Astrocyte (in vitro differentiated cells and primary cell): ENCODE results near the gene ZFYVE1. TPM values are rescaled to one million over a fixed set of nuclear protein-coding genes. Genes with fewer than 3 reads are reported as not detected.

ENCODE experiments used
- DNase-seq: peaks from one replicate; pipeline ENCODE4 v3.0.0-alpha.2; 2010; ENCODE audit warnings: low read depth
- FAIRE-seq: peaks from 2 replicates; lab custom pipeline; 2011; peaks lifted over from hg19 to GRCh38; lab: Jason Lieb, UNC
- H2AFZ ChIP-seq: 2 replicates; pipeline ENCODE4 v1.6.0; 2012; ENCODE audit warnings: low read depth, low read length, inconsistent platforms
- H3K27ac ChIP-seq: 2 replicates; pipeline ENCODE4 v1.5.1; 2011; ENCODE audit warnings: low read depth, low read length, inconsistent platforms
- H3K27me3 ChIP-seq: 2 replicates; pipeline ENCODE4 v1.6.0; 2011; ENCODE audit warnings: low read length, inconsistent platforms; ENCODE audit not compliant: insufficient read depth
- H3K36me3 ChIP-seq: 2 replicates; pipeline ENCODE4 v1.5.1; 2011; ENCODE audit warnings: low read length, inconsistent platforms; ENCODE audit not compliant: insufficient read depth
- H3K4me1 ChIP-seq: 2 replicates; pipeline ENCODE4 v1.5.1; 2011; ENCODE audit warnings: low read length, inconsistent platforms; ENCODE audit not compliant: insufficient read depth
- H3K4me2 ChIP-seq: 2 replicates; pipeline ENCODE4 v1.6.0; 2012; ENCODE audit warnings: low read length, inconsistent platforms
- H3K4me3 ChIP-seq: 2 replicates; pipeline ENCODE4 v1.5.1; 2011; ENCODE audit warnings: low read depth, mild to moderate bottlenecking, low read length, inconsistent platforms; ENCODE audit not compliant: insufficient read depth
- H3K79me2 ChIP-seq: 2 replicates; pipeline ENCODE4 v1.6.0; 2012; ENCODE audit warnings: mild to moderate bottlenecking, low read length, inconsistent platforms; ENCODE audit not compliant: insufficient read depth
- H3K9ac ChIP-seq: 2 replicates; pipeline ENCODE4 v1.6.0; 2012; ENCODE audit warnings: mild to moderate bottlenecking, low read length, inconsistent platforms
- H3K9me3 ChIP-seq: 2 replicates; pipeline ENCODE4 v1.5.1; 2012; ENCODE audit warnings: low read depth, mild to moderate bottlenecking, low read length, inconsistent platforms; ENCODE audit not compliant: insufficient read depth
- H4K20me1 ChIP-seq: 2 replicates; pipeline ENCODE4 v1.6.0; 2012; ENCODE audit warnings: low read length, inconsistent platforms; ENCODE audit not compliant: insufficient read depth
- H3K27ac Mint-ChIP-seq: one replicate; pipeline ENCODE4 v1.8.0; 2021; ENCODE audit warnings: mild to moderate bottlenecking, mixed read lengths; ENCODE audit not compliant: unreplicated experiment
- H3K27me3 Mint-ChIP-seq: one replicate; pipeline ENCODE4 v1.8.0; 2021; ENCODE audit warnings: low read depth, mixed read lengths; ENCODE audit not compliant: unreplicated experiment
- H3K36me3 Mint-ChIP-seq: one replicate; pipeline ENCODE4 v1.8.0; 2021; ENCODE audit warnings: low read depth, mixed read lengths; ENCODE audit not compliant: unreplicated experiment
- H3K4me1 Mint-ChIP-seq: one replicate; pipeline ENCODE4 v1.8.0; 2021; ENCODE audit warnings: low read depth, mixed read lengths; ENCODE audit not compliant: unreplicated experiment
- H3K4me3 Mint-ChIP-seq: one replicate; pipeline ENCODE4 v1.8.0; 2021; ENCODE audit warnings: mild to moderate bottlenecking, moderate library complexity, mixed read lengths; ENCODE audit not compliant: unreplicated experiment
- H3K9me3 Mint-ChIP-seq: one replicate; pipeline ENCODE4 v1.8.0; 2021; ENCODE audit warnings: mild to moderate bottlenecking, mixed read lengths; ENCODE audit not compliant: unreplicated experiment
- EZH2 ChIP-seq: IDR thresholded peaks from 2 replicates; pipeline ENCODE4 v1.6.1; 2012; ENCODE audit warnings: mild to moderate bottlenecking, low read length, inconsistent platforms; ENCODE audit not compliant: insufficient read depth
- total RNA-seq: library from RNA; stranded (reverse); gene quantifications from 2 replicates; pipeline ENCODE4 v1.2.1, GENCODE V29; 2021
- TF ChIP-seq, protein P1 (sequence below): IDR thresholded peaks from 2 replicates; pipeline ENCODE4 v1.5.1; 2011; ENCODE audit warnings: low read depth, mild to moderate bottlenecking, inconsistent platforms, low read length, moderate library complexity; ENCODE audit not compliant: insufficient read depth

Gene ZFYVE1
- total RNA-seq, 1 donor from 2014 or later: 34.3 TPM

DNA sequence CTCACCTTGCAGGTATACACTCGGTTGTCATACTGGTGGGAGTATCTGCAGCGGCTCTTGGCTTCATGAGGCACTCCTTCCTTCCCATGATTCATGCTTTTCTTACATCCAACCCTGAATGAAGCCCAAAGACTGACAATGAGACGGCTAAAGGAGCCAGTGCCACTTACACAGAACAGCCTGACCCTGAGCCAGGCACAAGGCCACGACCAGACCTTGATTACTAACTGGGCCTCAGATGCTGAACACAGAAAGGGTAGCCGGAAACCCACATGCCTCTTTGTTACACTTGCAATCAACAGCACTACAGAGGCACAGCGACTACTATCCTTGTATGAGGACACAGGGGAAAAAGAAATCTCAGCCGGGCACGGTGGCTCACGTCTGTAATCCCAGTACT lies 48.0 kb downstream of the ZFYVE1 start:
- Histone ChIP-seq H4K20me1 (peaks cover 24% of the 10 kb centered on the region), H3K4me2 (no peak overlapping the region), H2AFZ (no peak overlapping the region), H3K9me3 (no peaks in the 10 kb centered on the region), H3K4me1 (no peaks in the 10 kb centered on the region), H3K27ac (no peak overlapping the region), H3K4me3 (no peak overlapping the region), H3K27me3 (no peaks in the 10 kb centered on the region), H3K9ac (no peak overlapping the region), H3K36me3 (peaks cover 44% of the 10 kb centered on the region), H3K79me2 (no peaks in the 10 kb centered on the region)
- H3K9me3 Mint-ChIP-seq: no peaks in the 10 kb centered on the region
- H3K27me3 Mint-ChIP-seq: no peaks in the 10 kb centered on the region
- no peak for TF ChIP-seq EZH2
- TF ChIP-seq, protein P1, sequence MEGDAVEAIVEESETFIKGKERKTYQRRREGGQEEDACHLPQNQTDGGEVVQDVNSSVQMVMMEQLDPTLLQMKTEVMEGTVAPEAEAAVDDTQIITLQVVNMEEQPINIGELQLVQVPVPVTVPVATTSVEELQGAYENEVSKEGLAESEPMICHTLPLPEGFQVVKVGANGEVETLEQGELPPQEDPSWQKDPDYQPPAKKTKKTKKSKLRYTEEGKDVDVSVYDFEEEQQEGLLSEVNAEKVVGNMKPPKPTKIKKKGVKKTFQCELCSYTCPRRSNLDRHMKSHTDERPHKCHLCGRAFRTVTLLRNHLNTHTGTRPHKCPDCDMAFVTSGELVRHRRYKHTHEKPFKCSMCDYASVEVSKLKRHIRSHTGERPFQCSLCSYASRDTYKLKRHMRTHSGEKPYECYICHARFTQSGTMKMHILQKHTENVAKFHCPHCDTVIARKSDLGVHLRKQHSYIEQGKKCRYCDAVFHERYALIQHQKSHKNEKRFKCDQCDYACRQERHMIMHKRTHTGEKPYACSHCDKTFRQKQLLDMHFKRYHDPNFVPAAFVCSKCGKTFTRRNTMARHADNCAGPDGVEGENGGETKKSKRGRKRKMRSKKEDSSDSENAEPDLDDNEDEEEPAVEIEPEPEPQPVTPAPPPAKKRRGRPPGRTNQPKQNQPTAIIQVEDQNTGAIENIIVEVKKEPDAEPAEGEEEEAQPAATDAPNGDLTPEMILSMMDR: no peak
- H3K27ac Mint-ChIP-seq: no peak overlapping the region
- H3K4me3 Mint-ChIP-seq: no peak overlapping the region
- H3K36me3 Mint-ChIP-seq: peaks cover 32% of the 10 kb centered on the region
- no peaks in the 10 kb centered on the region for H3K4me1 Mint-ChIP-seq
- DNase-seq: no peak
- FAIRE-seq: no peak

DNA sequence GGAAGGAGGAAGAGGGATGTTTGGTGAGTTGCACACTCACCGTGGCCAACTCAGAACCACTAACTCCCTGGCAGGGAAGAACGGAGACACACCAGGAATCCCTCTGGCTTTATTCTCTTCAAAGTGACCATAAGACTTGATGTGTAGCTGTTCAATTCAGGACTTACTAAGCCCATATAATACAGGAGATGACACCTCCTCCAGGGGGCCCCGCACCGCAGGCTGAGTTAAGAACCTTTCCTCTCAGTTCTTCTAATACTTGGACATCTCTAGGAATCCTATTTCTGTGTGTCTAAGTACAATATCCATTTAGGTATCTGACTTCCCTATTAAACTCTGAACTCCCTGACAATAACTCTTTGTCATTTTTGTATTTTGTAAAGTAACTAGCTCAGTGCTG lies 51.1 kb downstream of the ZFYVE1 start:
- Histone ChIP-seq H3K79me2 (no peaks in the 10 kb centered on the region), H3K4me1 (no peaks in the 10 kb centered on the region), H3K27me3 (no peaks in the 10 kb centered on the region), H3K27ac (no peak overlapping the region), H3K4me2 (no peak overlapping the region), H3K4me3 (no peak overlapping the region), H2AFZ (no peak overlapping the region), H3K36me3 (peaks cover 31% of the 10 kb centered on the region), H3K9me3 (no peaks in the 10 kb centered on the region), H3K9ac (no peak overlapping the region), H4K20me1 (peaks cover 16% of the 10 kb centered on the region)
- Mint-ChIP-seq H3K9me3 (peaks cover 3% of the 10 kb centered on the region), H3K36me3 (peaks cover 20% of the 10 kb centered on the region), H3K4me1 (no peaks in the 10 kb centered on the region), H3K27me3 (no peaks in the 10 kb centered on the region), H3K27ac (no peak overlapping the region), H3K4me3 (no peak overlapping the region)
- TF ChIP-seq, protein P1: peak; percentile 20
- TF ChIP-seq EZH2: no peak
- FAIRE-seq (no peak), DNase-seq (no peak)

DNA sequence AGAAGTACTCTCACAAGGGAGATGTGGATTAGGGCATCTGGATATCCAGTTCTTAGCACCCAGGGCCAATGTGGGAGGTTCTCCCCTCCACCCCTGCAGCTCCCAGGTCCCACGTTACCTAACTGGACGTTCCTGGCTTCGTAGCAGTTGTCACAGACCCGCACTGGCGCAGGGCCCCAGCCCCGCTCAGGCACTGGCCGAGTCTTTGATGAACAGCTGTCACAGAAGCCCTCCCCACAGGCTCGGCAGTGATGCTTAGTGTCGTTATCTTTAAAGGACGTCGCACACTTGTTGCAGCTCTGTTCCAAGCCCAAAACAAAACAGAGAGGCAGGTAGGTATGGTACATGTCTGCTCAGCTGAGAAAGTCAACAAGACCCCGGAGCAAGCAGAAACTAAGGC lies 52.2 kb downstream of the ZFYVE1 start:
- no peaks in the 10 kb centered on the region for H3K27me3 Mint-ChIP-seq
- Histone ChIP-seq H3K79me2 (no peaks in the 10 kb centered on the region), H3K4me3 (no peak overlapping the region), H3K9me3 (no peaks in the 10 kb centered on the region), H4K20me1 (peaks cover 9% of the 10 kb centered on the region), H2AFZ (no peak overlapping the region), H3K9ac (no peak overlapping the region), H3K27ac (no peak overlapping the region), H3K27me3 (no peaks in the 10 kb centered on the region), H3K4me1 (no peaks in the 10 kb centered on the region), H3K36me3 (peaks cover 32% of the 10 kb centered on the region), H3K4me2 (no peak overlapping the region)
- DNase-seq (no peak), FAIRE-seq (no peak)
- no peak overlapping the region for H3K4me3 Mint-ChIP-seq
- H3K9me3 Mint-ChIP-seq: peaks cover 3% of the 10 kb centered on the region
- H3K4me1 Mint-ChIP-seq: no peaks in the 10 kb centered on the region
- no peak overlapping the region for H3K27ac Mint-ChIP-seq
- TF ChIP-seq EZH2: no peak
- TF ChIP-seq, protein P1: no peak
- peaks cover 17% of the 10 kb centered on the region for H3K36me3 Mint-ChIP-seq
